Activated naive CD4-positive, alpha-beta T cell treated with anti-CD3 and anti-CD28 coated beads, Interleukin-2, amount 10 ng/mL, durations not matched to agents 5 hours and 36 hours (primary cell): Measurements from ENCODE around the gene CES5A. TPM values are rescaled to one million over a fixed set of nuclear protein-coding genes. Genes with fewer than 3 reads are reported as not detected.

Source experiments
- total RNA-seq, 2 experiments: library from RNA; stranded (reverse); gene quantifications; one replicate each; pipeline ENCODE4 v1.2.3, GENCODE V29; 2021

The CES5A gene
- not detected for total RNA-seq

GRCh38 chr16:55875273-55875672, at the start of gene CES5A:
TSS of gene CES5A (minus strand) at chr16:55875373. CDS start at chr16:55875221, 152 bp downstream.

GRCh38 chr16:55832773-55833691, 42.1 kb downstream of the CES5A start, which contains the start of gene CES1:
TSS of gene CES1 (minus strand) at chr16:55833096. CDS start at chr16:55833055, 41 bp downstream.

Other genes starting within 250 kb of the CES5A start
- gene SLC6A2, start 219.4 kb downstream of the CES5A start, total RNA-seq = not detected
- gene CES1, start 42.3 kb downstream of the CES5A start, total RNA-seq = under 1 TPM in 1 of 2 experiments, not detected in 1; 0.60 TPM